GM13977 (cell line): ENCODE results near the gene STIM1.
"Not testable (repeated sequence)": the region's sequence is repeated elsewhere in the genome, so short reads cannot be mapped to it uniquely, and the experiment has no call there.

Source experiments
- DNase-seq: peaks from one replicate; pipeline ENCODE4 v3.0.0; 2012; ENCODE audit warnings: low spot score
- in situ Hi-C: fragments of 300-500 bp; cut with MboI; formaldehyde crosslinking; loops from one replicate; pipeline ENCODE4 v1.12.0; 2022; ENCODE audit warnings: low sequenced_read_pairs, low pct_unique_long_range_greater_than_20kb, mixed read lengths, inconsistent platforms; ENCODE audit not compliant: unreplicated experiment
- TF ChIP-seq, protein P1 (sequence below): IDR thresholded peaks from 2 replicates; pipeline ENCODE4 v1.5.1; 2012; ENCODE audit warnings: mild to moderate bottlenecking, control low read depth; ENCODE audit not compliant: insufficient read depth; ENCODE audit errors: extremely low read depth, missing control alignments

Gene STIM1

GRCh38 chr11:4041731-4042391 lies 186.4 kb downstream of the STIM1 start:
- in situ Hi-C loops: no loop called here
- DNase-seq: no peak
- TF ChIP-seq, protein P1, sequence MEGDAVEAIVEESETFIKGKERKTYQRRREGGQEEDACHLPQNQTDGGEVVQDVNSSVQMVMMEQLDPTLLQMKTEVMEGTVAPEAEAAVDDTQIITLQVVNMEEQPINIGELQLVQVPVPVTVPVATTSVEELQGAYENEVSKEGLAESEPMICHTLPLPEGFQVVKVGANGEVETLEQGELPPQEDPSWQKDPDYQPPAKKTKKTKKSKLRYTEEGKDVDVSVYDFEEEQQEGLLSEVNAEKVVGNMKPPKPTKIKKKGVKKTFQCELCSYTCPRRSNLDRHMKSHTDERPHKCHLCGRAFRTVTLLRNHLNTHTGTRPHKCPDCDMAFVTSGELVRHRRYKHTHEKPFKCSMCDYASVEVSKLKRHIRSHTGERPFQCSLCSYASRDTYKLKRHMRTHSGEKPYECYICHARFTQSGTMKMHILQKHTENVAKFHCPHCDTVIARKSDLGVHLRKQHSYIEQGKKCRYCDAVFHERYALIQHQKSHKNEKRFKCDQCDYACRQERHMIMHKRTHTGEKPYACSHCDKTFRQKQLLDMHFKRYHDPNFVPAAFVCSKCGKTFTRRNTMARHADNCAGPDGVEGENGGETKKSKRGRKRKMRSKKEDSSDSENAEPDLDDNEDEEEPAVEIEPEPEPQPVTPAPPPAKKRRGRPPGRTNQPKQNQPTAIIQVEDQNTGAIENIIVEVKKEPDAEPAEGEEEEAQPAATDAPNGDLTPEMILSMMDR: no peak

DNA sequence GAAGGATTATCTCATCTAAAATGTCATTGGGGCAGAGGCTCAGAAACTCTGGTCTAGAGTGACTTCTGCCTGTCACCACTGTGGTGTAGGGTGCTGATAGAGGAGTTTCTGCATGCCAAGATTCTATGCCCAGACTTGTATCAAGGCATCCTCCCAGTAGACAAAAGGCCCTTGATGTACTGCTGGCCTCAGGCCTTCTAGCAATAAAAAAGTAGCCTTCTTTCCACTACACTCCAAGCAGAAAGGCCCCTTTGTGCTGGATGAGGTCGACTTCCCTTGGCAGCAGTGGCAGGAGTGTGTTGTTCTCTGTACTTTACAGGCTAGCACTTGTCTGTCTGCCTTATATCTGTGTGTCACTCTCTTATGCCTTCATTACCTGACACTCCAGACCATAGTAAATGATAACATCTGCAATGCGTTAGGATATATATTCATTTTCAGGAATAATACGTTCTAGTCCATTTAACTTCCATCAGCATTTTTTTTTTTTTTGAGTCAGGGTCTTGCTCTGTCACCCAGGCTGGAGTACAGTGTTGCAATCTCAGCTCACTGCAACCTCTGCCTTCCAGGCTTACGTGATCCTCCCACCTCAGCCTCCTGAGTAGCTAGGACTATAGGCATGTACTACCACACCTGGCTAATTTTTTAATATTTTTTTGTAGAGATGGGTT lies 189.6 kb downstream of the STIM1 start:
- TF ChIP-seq, protein P1: no peak
- in situ Hi-C loops: no loop called here
- DNase-seq: no peak

GRCh38 chr11:4048340-4048739 lies 192.9 kb downstream of the STIM1 start:
- no peak for DNase-seq
- in situ Hi-C loops: no loop called here
- TF ChIP-seq, protein P1: no peak

GRCh38 chr11:4049006-4049405 lies 193.5 kb downstream of the STIM1 start:
- TF ChIP-seq, protein P1: no peak
- DNase-seq: no peak
- in situ Hi-C loops: no loop called here

- in situ Hi-C loops: no loop called here
- no peak for DNase-seq
- TF ChIP-seq, protein P1: no peak
Measured at GRCh38 chr11:4050138-4050537, 194.7 kb downstream of the STIM1 start.

GRCh38 chr11:4053200-4053599 lies 197.7 kb downstream of the STIM1 start:
- DNase-seq, in situ Hi-C loops: not testable (repeated sequence)

- in situ Hi-C loops: no loop called here
- no peak for DNase-seq
- TF ChIP-seq, protein P1: no peak
Measured at GRCh38 chr11:4054643-4055042, 199.2 kb downstream of the STIM1 start.
